HCT116 (cell line): ENCODE measurements around the gene BBS2. TPM values are rescaled to one million over a fixed set of nuclear protein-coding genes. Genes with fewer than 3 reads are reported as not detected.

ENCODE experiments used
- ATAC-seq: fragments of 200-7000 bp; cut with Tn5 transposase; 2 replicates; pipeline ENCODE4 v1.9.1; 2020; ENCODE audit warnings: mild to moderate bottlenecking, moderate library complexity
- BruUV-seq: library from RNA; stranded (reverse); fragments of 400-500 nt; replicated peaks from 2 replicates; lab custom pipeline; 2021; lab: Mats Ljungman, UMichigan
- CTCF ChIA-PET: fragments of 300-600 bp; sonication (Branson Sonifier 250); formaldehyde crosslinking; loops from one replicate; lab custom pipeline; 2021; ENCODE audit warnings: antibody characterized with exemption; lab: Charles Lee
- POLR2A ChIA-PET: fragments of 300-600, 350-600 bp; sonication (Branson Sonifier 250); formaldehyde crosslinking; loops from one replicate; lab custom pipeline; 2021; ENCODE audit warnings: antibody characterized with exemption; lab: Charles Lee
- RAD21 ChIA-PET, 2 experiments: fragments of 300-600 bp; sonication (Branson Sonifier 250); formaldehyde crosslinking; loops; one replicate each; lab custom pipeline; 2023; ENCODE audit warnings: low total read pairs in 2 of 2; ENCODE audit not compliant: uncharacterized antibody in 2 of 2, unreplicated experiment in 2 of 2, low non-redundant PET in 1 of 2; lab: Charles Lee
- DNase-seq: peaks from one replicate; pipeline ENCODE4 v3.0.0-alpha.2; 2010; ENCODE audit warnings: low read depth, low spot score
- H2AFZ ChIP-seq: fragments of 200-600 bp; shearing (Covaris generic), sonication (generic); 2 replicates; pipeline ENCODE4 v1.6.1; 2017; ENCODE audit warnings: low read depth, mixed run types, mixed read lengths, antibody characterized with exemption, low read length; ENCODE audit not compliant: poor library complexity, severe bottlenecking
- H3K27ac ChIP-seq: 2 replicates; pipeline ENCODE4 v1.5.1; 2012; ENCODE audit warnings: low read depth, low read length
- H3K27me3 ChIP-seq: fragments of 200-600 bp; sonication (generic); 2 replicates; pipeline ENCODE4 v1.6.1; 2016; ENCODE audit warnings: mixed run types, low read length, mixed read lengths; ENCODE audit not compliant: insufficient read depth
- H3K36me3 ChIP-seq, 2 experiments: fragments of 200-500 bp in 1 of 2; fragments of 200-600 bp in 1 of 2; sonication (Bioruptor generic) in 1 of 2; sonication (generic) in 1 of 2; 2 replicates each; pipeline versions ENCODE4 v1.5.1 to v1.6.1; 2014 to 2016; ENCODE audit warnings: low read length in 2 of 2, inconsistent platforms in 1 of 2, mixed read lengths in 1 of 2, mixed run types in 1 of 2; ENCODE audit not compliant: insufficient read depth in 2 of 2, control insufficient read depth in 1 of 2
- H3K4me1 ChIP-seq, 2 experiments: fragments of 200-600 bp in 1 of 2; sonication (generic) in 1 of 2; 2 replicates each; pipeline versions ENCODE4 v1.5.1 to v1.6.1; 2012 to 2017; ENCODE audit warnings: low read length in 2 of 2, inconsistent platforms in 1 of 2, mild to moderate bottlenecking in 1 of 2, mixed read lengths in 1 of 2, mixed run types in 1 of 2, moderate library complexity in 1 of 2; ENCODE audit not compliant: insufficient read depth in 2 of 2, control insufficient read depth in 1 of 2
- H3K4me2 ChIP-seq: fragments of 200-600 bp; sonication (generic); 2 replicates; pipeline ENCODE4 v1.6.1; 2017; ENCODE audit warnings: mixed run types, low read length, mixed read lengths
- H3K4me3 ChIP-seq, 2 experiments: fragments of 200-600 bp in 1 of 2; sonication (generic) in 1 of 2; replicated peaks in 1 of 2; 2 replicates each; pipeline ENCODE4 v1.5.1; 2011 to 2016; ENCODE audit warnings: low read length in 2 of 2, control low read depth in 1 of 2, low read depth in 1 of 2, mild to moderate bottlenecking in 1 of 2, mixed read lengths in 1 of 2, mixed run types in 1 of 2
- H3K79me2 ChIP-seq: fragments of 200-600 bp; sonication (generic); 2 replicates; pipeline ENCODE4 v1.6.1; 2017; ENCODE audit warnings: mild to moderate bottlenecking, mixed run types, low read length, moderate library complexity, mixed read lengths; ENCODE audit not compliant: insufficient read depth
- H3K9ac ChIP-seq: fragments of 200-600 bp; sonication (generic); 2 replicates; pipeline ENCODE4 v1.6.1; 2016; ENCODE audit warnings: low read length, mixed read lengths
- H3K9me2 ChIP-seq: fragments of 200-600 bp; sonication (generic), shearing (Covaris generic); 2 replicates; pipeline ENCODE4 v1.6.1; 2017; ENCODE audit warnings: mixed run types, mild to moderate bottlenecking, moderate library complexity; ENCODE audit not compliant: insufficient read depth
- H3K9me3 ChIP-seq, 2 experiments: fragments of 200-500 bp in 1 of 2; fragments of 200-600 bp in 1 of 2; sonication (Bioruptor generic) in 1 of 2; sonication (generic) in 1 of 2; 2 replicates each; pipeline ENCODE4 v1.6.1; 2014 to 2017; ENCODE audit warnings: low read length in 2 of 2, mixed read lengths in 2 of 2, inconsistent platforms in 1 of 2, low read depth in 1 of 2, mild to moderate bottlenecking in 1 of 2, mixed run types in 1 of 2, moderate library complexity in 1 of 2; ENCODE audit not compliant: control insufficient read depth in 1 of 2, insufficient read depth in 1 of 2
- H4K20me1 ChIP-seq: fragments of 200-600 bp; sonication (generic), shearing (Covaris generic); 2 replicates; pipeline ENCODE4 v1.6.1; 2017; ENCODE audit warnings: mixed run types, mild to moderate bottlenecking, moderate library complexity; ENCODE audit not compliant: insufficient read depth
- CBX3 ChIP-seq: IDR thresholded peaks from 2 replicates; pipeline ENCODE4 v1.6.1; 2012; ENCODE audit warnings: low read depth
- CEBPB ChIP-seq: IDR thresholded peaks from 2 replicates; pipeline ENCODE4 v1.6.1; 2012; ENCODE audit warnings: low read depth
- EGR1 ChIP-seq: IDR thresholded peaks from 2 replicates; pipeline ENCODE4 v1.6.1; 2012; ENCODE audit warnings: low read depth
- ELF1 ChIP-seq: IDR thresholded peaks from 2 replicates; pipeline ENCODE4 v1.6.1; 2012; ENCODE audit warnings: low read depth, borderline replicate concordance
- EZH2phosphoT487 ChIP-seq: fragments of 200-600 bp; IDR thresholded peaks from 2 replicates; pipeline ENCODE4 v1.6.1; 2018; ENCODE audit warnings: antibody characterized with exemption, borderline replicate concordance
- FOSL1 ChIP-seq: IDR thresholded peaks from 2 replicates; pipeline ENCODE4 v1.6.1; 2012; ENCODE audit warnings: low read depth
- JUND ChIP-seq: IDR thresholded peaks from 2 replicates; pipeline ENCODE4 v1.6.1; 2012
- MAX ChIP-seq: IDR thresholded peaks from 2 replicates; pipeline ENCODE4 v1.6.1; 2012
- SIN3A ChIP-seq: IDR thresholded peaks from 2 replicates; pipeline ENCODE4 v1.6.1; 2012; ENCODE audit warnings: low read depth
- SP1 ChIP-seq: IDR thresholded peaks from 2 replicates; pipeline ENCODE4 v1.6.1; 2012; ENCODE audit warnings: low read depth
- TCF7L2 ChIP-seq: IDR thresholded peaks from 2 replicates; pipeline ENCODE4 v1.7.0; 2011; ENCODE audit warnings: borderline replicate concordance, inconsistent platforms; ENCODE audit not compliant: insufficient read depth, insufficient read length; ENCODE audit errors: extremely low read depth
- YY1 ChIP-seq: IDR thresholded peaks from 2 replicates; pipeline ENCODE4 v1.6.1; 2011; ENCODE audit warnings: low read length, low read depth, moderate library complexity, mild to moderate bottlenecking; ENCODE audit not compliant: insufficient replicate concordance; ENCODE audit errors: extremely low read depth
- ZNF274 ChIP-seq: fragments of 200-500 bp; sonication (Bioruptor generic); IDR thresholded peaks from 2 replicates; pipeline ENCODE4 v1.6.1; 2014; ENCODE audit warnings: mild to moderate bottlenecking, low read depth, low read length, inconsistent platforms
- intact Hi-C: fragments of 100-400 bp; cut with micrococcal nuclease; formaldehyde crosslinking; loops from 2 replicates; pipeline ENCODE4 v1.10.0; 2022
- total RNA-seq: library from RNA; stranded (reverse); gene quantifications from one replicate; pipeline ENCODE4 v1.2.1, GENCODE V29; 2021; ENCODE audit not compliant: unreplicated experiment
- TF ChIP-seq, protein P1 (sequence below), 3 experiments: fragments of 200-600 bp in 1 of 3; sonication (generic) in 1 of 3; IDR thresholded peaks in 2 of 3; conservative IDR thresholded peaks in 1 of 3; 2 replicates each; pipeline ENCODE4 v1.5.1; 2012 to 2017; ENCODE audit warnings: low read depth in 2 of 3, low read length in 2 of 3, antibody characterized with exemption in 1 of 3, borderline replicate concordance in 1 of 3, control low read depth in 1 of 3, mild to moderate bottlenecking in 1 of 3, mixed read lengths in 1 of 3, mixed run types in 1 of 3, moderate library complexity in 1 of 3; ENCODE audit not compliant: insufficient read depth in 1 of 3
- TF ChIP-seq, protein P2 (sequence below): IDR thresholded peaks from 2 replicates; pipeline ENCODE4 v1.6.1; 2012; ENCODE audit warnings: low read depth

The BBS2 gene
- total RNA-seq, 1 experiment from 2014 or later, result 26.7 TPM

DNA sequence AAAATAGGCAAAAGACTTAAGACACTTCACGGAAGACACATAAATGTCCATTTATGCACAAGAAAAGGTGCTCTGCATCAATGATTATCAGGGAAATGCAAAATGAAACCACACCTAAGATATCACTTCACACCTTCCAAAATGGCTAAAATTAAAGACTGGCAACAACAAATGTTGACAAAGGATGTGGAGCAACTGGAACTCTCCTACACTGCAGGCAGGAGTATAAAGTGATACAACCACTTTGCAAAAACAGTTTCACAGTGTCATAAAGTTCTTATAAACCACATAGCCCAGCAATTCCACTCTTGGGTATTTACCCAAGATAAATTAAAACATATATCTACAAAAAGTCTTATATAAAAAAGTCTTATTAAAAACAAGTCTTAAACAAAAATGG is 7.8 kb downstream of the BBS2 start:
- TF ChIP-seq FOSL1 (no peak), YY1 (no peak), EGR1 (no peak), SP1 (no peak), JUND (no peak), ZNF274 (no peak), MAX (no peak)
- CTCF ChIA-PET, result no interaction called here
- POLR2A ChIA-PET, result no interaction called here
- H3K27me3 ChIP-seq, result no peaks in the 10 kb centered on the region
- no peaks in the 10 kb centered on the region for H3K9me3 ChIP-seq
- peaks cover 0 to 12% of the 10 kb centered on the region in 2 experiments; a peak in 1 of 4 replicates for H3K36me3 ChIP-seq
- DNase-seq (no peak), ATAC-seq (no peak)
- no peak overlapping the region for H2AFZ ChIP-seq
- no peak overlapping the region for H3K9ac ChIP-seq
- no peaks in the 10 kb centered on the region for H4K20me1 ChIP-seq
- H3K79me2 ChIP-seq, result no peaks in the 10 kb centered on the region
- no peak overlapping the region for H3K27ac ChIP-seq
- no peak overlapping the region for H3K4me3 ChIP-seq
- RAD21 ChIA-PET, result no interaction called here
- BruUV-seq, result no TSS peak
- H3K4me2 ChIP-seq, result no peak overlapping the region
- no peaks in the 10 kb centered on the region for H3K4me1 ChIP-seq
- no peaks in the 10 kb centered on the region for H3K9me2 ChIP-seq
- intact Hi-C loops, result loop anchor here (5.0 kb wide), 1 partner anchor 190 kb away; no protein-coding TSS in a partner anchor

GRCh38 chr16:56510544-56510943 is 9.3 kb downstream of the BBS2 start:
- ATAC-seq, result no peak
- no peak overlapping the region for H3K9ac ChIP-seq
- CTCF ChIA-PET, result interaction anchor here (0.8 kb wide), 1 partner anchor 192 kb away, joined by 3 read pairs; no protein-coding TSS in a partner anchor
- H3K79me2 ChIP-seq, result no peaks in the 10 kb centered on the region
- no peaks in the 10 kb centered on the region for H3K9me2 ChIP-seq
- H3K4me3 ChIP-seq, result no peak overlapping the region
- H4K20me1 ChIP-seq, result no peaks in the 10 kb centered on the region
- RAD21 ChIA-PET, result no interaction called here
- no TSS peak for BruUV-seq
- H3K9me3 ChIP-seq, result no peaks in the 10 kb centered on the region
- H3K4me1 ChIP-seq, result no peaks in the 10 kb centered on the region
- peaks cover 0 to 12% of the 10 kb centered on the region in 2 experiments; a peak in 1 of 4 replicates for H3K36me3 ChIP-seq
- H2AFZ ChIP-seq, result no peak overlapping the region
- no peak overlapping the region for H3K4me2 ChIP-seq
- H3K27me3 ChIP-seq, result no peaks in the 10 kb centered on the region
- intact Hi-C loops, result loop anchor here (5.0 kb wide), 1 partner anchor 192 kb away; no protein-coding TSS in a partner anchor
- H3K27ac ChIP-seq, result no peak overlapping the region
- POLR2A ChIA-PET, result no interaction called here
- DNase-seq, result no peak
- no peak for TF ChIP-seq TCF7L2
- TF ChIP-seq MAX, result no peak
- TF ChIP-seq EZH2phosphoT487, result no peak
- TF ChIP-seq CEBPB, result no peak
- no peak for TF ChIP-seq CBX3
- TF ChIP-seq ELF1, result no peak
- no peak for TF ChIP-seq EGR1
- no peak for TF ChIP-seq SP1
- no peak for TF ChIP-seq SIN3A
- TF ChIP-seq, protein P1, sequence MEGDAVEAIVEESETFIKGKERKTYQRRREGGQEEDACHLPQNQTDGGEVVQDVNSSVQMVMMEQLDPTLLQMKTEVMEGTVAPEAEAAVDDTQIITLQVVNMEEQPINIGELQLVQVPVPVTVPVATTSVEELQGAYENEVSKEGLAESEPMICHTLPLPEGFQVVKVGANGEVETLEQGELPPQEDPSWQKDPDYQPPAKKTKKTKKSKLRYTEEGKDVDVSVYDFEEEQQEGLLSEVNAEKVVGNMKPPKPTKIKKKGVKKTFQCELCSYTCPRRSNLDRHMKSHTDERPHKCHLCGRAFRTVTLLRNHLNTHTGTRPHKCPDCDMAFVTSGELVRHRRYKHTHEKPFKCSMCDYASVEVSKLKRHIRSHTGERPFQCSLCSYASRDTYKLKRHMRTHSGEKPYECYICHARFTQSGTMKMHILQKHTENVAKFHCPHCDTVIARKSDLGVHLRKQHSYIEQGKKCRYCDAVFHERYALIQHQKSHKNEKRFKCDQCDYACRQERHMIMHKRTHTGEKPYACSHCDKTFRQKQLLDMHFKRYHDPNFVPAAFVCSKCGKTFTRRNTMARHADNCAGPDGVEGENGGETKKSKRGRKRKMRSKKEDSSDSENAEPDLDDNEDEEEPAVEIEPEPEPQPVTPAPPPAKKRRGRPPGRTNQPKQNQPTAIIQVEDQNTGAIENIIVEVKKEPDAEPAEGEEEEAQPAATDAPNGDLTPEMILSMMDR (IDR thresholded peaks at IDR 0.05 in 2 of 3, conservative IDR thresholded peaks at IDR 0.05 in 1 of 3; ENCODE audit: borderline replicate concordance in 1 of 3, insufficient read depth in 1 of 3, low read depth in 2 of 3, low read length in 2 of 3), result no peak
- TF ChIP-seq, protein P2, sequence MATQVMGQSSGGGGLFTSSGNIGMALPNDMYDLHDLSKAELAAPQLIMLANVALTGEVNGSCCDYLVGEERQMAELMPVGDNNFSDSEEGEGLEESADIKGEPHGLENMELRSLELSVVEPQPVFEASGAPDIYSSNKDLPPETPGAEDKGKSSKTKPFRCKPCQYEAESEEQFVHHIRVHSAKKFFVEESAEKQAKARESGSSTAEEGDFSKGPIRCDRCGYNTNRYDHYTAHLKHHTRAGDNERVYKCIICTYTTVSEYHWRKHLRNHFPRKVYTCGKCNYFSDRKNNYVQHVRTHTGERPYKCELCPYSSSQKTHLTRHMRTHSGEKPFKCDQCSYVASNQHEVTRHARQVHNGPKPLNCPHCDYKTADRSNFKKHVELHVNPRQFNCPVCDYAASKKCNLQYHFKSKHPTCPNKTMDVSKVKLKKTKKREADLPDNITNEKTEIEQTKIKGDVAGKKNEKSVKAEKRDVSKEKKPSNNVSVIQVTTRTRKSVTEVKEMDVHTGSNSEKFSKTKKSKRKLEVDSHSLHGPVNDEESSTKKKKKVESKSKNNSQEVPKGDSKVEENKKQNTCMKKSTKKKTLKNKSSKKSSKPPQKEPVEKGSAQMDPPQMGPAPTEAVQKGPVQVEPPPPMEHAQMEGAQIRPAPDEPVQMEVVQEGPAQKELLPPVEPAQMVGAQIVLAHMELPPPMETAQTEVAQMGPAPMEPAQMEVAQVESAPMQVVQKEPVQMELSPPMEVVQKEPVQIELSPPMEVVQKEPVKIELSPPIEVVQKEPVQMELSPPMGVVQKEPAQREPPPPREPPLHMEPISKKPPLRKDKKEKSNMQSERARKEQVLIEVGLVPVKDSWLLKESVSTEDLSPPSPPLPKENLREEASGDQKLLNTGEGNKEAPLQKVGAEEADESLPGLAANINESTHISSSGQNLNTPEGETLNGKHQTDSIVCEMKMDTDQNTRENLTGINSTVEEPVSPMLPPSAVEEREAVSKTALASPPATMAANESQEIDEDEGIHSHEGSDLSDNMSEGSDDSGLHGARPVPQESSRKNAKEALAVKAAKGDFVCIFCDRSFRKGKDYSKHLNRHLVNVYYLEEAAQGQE, result no peak
- TF ChIP-seq YY1, result no peak
